GM21447 (cell line): ENCODE data around the gene ZNF800.
A peak's percentile ranks its signal among the peaks of the same experiment; 100 is the strongest.
"Not testable (repeated sequence)": the region's sequence is repeated elsewhere in the genome, so short reads cannot be mapped to it uniquely, and the experiment has no call there.

Experiments
- ATAC-seq: cut with Tn5 transposase; IDR thresholded peaks from one replicate; pipeline ENCODE4 v1.9.1; 2021; ENCODE audit not compliant: unreplicated experiment

The ZNF800 gene, protein sequence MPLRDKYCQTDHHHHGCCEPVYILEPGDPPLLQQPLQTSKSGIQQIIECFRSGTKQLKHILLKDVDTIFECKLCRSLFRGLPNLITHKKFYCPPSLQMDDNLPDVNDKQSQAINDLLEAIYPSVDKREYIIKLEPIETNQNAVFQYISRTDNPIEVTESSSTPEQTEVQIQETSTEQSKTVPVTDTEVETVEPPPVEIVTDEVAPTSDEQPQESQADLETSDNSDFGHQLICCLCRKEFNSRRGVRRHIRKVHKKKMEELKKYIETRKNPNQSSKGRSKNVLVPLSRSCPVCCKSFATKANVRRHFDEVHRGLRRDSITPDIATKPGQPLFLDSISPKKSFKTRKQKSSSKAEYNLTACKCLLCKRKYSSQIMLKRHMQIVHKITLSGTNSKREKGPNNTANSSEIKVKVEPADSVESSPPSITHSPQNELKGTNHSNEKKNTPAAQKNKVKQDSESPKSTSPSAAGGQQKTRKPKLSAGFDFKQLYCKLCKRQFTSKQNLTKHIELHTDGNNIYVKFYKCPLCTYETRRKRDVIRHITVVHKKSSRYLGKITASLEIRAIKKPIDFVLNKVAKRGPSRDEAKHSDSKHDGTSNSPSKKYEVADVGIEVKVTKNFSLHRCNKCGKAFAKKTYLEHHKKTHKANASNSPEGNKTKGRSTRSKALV

DNA sequence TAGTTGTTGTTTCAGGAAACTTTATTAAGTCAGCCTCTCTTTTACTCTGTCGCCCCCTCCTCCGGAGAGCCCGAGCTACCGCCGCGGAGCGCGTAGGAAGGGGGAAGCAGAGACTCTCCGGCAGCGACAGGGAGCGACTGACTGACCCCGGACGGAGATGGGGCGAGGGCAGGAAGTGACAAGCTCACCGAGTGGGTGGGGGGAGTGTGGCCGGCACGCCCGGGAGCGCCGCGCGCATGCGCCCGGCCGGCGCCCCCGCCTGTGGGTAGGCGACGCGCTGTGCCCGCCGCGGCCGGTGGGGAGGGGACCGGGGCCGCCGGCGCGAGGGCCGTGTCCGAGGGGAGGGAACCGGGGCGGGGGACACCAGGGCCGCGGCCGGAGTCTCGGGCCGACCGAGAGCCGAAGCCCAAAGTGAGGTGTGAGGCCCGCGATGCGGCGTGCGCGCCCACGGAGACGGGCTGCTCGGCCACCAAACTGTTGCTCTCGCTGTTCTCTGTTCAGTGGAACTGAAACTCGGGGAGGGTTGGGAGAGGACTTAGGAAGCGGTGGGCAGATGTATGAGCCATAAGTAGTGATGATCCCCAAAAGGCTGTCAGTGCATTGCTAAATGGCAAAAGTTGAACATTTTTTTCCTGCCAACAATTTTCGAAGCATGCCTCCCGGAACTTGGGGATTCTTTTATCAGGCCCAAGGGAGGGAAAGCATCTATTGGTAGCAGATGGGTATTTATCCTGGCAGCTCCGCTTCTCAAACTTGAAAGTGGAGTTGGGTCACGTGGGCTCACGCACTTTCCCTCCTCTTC, at the start of gene ZNF800:
TSS of gene ZNF800 (minus strand) at position 143 of the 802 bp plus-strand sequence. CDS start 1,151 bp downstream, outside the sequence.
- ATAC-seq, result peak; percentile 85

DNA sequence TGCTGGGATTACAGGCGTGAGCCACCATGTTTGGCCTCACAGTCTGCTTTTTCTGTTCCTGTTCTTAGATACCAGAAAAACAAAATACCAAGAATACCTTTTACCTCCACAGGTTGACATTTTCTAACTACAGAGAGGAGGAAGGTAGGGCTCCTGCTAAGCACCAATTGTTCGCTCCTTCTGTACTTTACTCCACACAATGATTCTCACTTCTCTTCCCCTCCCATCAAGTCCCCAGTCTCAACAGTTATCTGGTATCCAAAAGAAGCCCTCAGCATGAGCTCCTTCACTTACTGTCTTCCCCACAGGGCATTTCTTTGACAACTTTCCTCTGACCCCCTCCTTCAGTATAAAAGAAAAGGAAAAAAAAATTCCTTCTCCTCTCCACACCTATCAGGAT, 47.7 kb upstream of the ZNF800 start:
- no peak for ATAC-seq

DNA sequence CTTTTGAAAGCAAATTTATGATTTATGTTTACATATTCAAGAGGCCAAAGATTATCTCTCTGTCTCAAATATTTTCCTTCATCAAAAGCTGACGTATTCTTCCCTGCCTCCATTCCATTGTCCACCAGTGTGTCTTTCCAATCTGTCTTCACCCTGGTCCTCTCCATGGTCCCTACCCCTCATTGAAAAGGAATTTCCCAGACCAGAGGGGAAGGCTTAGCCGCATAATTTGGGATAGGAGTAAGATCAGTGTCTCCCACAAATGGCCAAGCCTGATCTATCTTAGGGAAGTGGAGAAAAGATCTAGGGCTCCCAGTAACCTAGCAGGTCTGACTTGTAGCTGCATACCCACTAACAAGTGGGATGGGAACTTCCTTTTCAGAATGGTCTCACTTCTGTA, 46.3 kb upstream of the ZNF800 start:
- no peak for ATAC-seq

DNA sequence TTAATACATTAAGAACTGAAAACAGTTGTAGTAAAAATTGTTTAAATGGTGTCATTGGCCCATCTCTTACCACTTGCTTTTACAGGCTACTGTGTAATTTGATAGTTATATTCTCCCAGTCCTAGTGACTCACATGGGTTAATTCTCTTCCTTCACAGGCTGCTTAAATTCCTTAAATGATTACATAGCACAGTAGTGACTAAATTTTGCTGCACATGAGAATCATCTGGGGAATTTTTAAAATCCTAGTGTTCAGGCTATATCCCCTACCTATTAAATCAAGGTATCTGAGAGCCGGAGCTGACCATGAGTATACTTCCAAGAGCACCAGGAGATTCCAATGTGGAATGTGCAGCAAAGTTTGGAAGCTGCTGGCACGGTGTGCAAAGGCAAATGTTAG, 45.3 kb upstream of the ZNF800 start:
- no peak for ATAC-seq

DNA sequence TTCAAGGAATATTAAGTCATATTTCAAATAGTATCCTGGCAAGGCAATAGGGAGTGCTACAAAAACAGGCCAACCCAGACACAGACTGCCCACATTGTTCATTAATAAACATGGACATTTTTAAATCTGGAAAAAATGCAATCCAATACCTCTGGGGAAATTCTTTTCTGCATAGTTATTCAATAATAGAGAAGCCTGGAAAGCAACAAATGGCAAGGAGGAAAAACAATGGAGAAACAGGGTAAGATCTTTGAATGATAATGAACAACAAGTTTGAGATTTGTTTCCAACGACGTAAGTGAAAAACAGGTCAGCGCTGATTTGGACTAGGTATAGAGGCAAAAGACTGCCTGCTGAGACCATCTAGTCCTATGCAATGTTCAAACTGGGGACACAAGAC, 44.7 kb upstream of the ZNF800 start:
- no peak for ATAC-seq

DNA sequence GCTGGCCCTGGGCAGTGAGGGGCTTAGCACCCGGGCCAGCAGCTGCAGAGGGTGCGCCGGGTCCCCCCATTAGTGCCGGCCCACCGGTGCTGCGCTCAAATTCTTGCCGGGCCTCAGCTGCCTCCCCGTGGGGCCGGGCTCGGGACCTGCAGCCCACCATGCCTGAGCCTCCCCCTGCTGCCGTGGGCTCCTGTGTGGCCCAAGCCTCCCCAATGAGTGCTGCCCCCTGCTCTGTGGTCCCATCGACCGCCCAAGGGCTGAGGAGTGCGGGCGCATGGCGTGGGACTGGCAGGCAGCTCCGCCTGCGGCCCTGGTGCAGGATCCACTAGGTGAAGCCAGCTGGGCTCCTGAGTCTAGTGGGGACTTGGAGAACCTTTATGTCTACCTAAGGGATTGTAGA, 36.8 kb upstream of the ZNF800 start:
- ATAC-seq, result not testable (repeated sequence)

DNA sequence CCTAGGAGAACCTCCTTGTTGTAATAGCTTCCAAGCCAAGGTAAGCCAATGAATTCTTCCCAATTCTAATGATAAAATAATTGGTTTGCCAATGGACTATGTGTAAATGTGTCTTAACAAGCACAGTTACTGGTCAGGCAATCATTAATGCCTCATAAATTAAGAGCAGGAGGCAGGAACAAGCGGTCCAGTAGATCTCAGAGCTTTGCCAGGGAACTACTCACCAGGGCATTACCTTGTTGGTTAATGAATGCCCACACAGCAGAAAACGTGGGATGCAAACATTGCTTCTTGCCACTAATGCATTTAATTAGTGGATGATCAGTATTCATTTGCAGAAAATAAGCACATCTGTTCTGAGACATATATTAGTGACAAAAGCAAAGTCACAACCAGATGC, 26.7 kb upstream of the ZNF800 start:
- no peak for ATAC-seq

DNA sequence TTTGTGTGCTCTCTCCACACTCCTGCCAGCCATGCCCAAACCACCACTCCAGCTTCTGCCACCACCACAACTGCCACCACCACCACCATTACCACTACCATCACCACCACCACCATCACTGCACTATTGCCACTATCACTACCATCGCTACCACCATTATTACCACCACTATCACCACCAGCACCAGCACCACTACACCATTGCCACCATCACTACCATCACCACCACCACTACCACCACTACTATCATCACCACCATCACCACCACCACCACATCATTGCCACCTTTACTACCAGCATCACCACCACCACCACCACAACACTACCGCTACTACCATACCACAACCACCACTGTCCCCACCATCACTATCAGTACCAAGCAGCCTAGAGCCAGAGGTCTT, 26.0 kb upstream of the ZNF800 start:
- no peak for ATAC-seq

DNA sequence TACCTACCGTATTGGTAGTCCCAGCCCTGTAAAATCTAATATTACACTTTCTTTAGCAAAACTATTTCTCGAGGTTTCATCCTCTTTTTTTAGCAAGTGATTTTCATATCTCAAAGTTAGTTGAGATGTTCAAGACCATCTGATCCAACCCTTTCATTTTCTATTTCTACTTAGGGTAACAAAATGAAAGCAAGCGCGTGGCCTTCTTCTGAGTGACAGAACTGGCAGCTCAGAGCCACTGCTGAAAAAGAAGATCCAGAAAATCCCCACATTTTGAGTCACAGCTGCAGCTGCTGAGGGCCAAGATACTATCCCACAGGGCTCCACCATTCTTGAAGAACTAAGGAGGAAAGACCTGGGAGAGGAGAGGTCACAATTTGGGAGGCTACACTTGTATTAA, 24.8 kb upstream of the ZNF800 start:
- peak; percentile 78 for ATAC-seq

DNA sequence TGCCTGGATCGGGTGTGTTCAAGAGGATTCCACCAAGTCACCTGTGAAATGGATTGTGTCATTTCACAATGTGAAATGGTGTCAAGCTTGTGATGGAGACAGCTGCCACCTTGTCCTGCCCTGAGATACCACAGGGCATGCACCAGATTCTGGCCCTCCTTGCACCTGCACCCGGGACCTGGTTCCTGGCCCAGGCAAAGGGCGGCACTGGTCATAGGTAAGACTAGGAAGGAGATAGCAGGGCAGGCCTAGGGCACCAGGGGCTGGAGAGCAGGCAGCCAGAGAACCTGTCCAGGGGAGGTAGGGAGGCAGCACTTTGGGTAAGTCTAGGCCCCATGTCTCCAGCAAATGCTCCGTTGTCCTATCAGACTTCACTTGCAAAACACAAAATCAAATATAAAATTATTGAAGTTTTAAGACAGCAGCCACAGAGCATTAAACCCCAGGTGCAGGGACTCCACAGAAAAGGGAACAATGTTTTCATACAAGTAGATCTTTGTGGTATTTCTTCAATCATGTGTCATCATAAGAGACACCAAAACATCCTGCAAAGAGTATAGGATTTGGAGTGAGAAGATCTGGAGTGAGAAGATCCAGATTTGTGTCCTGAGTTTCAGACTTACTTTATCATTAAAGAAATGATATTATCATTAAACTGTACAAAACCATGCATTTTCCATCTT, 22.7 kb upstream of the ZNF800 start:
- ATAC-seq, result no peak

DNA sequence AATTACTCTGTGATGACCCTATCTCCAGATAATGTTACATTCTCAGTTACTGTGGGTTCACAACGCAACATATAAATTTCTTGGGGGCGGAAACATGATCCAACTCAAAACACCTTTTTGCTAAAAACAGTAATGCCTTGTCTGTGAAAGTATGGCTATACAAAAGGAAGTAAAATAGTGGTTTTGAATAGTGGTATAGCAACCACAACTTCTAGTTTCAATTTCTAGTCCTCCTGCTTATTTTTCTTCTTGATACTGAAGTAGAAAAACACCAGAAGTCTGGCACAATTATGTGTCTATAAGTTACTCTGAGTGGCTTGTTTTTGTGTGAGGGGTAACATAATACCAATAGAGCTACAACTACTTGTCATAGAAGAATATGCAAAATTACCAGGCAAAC, 21.5 kb upstream of the ZNF800 start:
- ATAC-seq, result peak; percentile 70

DNA sequence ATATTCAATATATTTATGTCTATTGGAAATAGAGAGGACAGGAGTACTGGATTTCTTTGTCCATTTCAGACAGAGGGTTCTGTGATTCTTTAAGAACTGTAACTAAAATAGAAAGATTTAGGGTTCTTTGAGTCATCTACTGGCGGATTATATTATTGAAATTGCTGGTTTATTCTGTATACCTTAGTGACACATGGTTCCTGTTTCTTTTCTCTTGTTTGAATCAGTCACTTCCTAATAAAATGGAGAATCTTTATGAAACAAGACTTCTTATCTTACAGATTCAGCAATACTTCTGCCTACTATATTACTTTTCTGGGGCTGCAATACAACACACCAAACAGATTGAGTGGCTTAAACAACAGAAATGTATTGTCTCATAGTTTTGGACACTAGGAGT, 20.8 kb upstream of the ZNF800 start:
- ATAC-seq, result no peak

DNA sequence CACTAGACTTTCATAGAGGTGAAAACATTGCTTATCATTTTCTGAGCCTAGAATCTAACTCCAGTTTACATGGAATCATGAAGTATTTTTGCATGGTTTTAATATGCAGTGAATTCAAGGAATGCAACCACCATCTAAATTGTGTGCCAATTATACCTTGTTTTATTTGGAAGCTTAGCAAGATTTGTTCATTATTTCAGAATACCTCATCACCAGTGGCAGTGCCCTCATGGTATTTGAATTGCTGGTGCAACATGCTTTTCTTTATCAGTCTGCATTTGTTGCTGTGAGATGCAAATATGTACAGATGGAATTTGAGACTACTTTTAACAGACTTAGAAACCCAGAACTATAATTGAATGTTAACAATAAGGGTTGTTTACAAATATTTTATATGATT, 18.7 kb upstream of the ZNF800 start:
- no peak for ATAC-seq

DNA sequence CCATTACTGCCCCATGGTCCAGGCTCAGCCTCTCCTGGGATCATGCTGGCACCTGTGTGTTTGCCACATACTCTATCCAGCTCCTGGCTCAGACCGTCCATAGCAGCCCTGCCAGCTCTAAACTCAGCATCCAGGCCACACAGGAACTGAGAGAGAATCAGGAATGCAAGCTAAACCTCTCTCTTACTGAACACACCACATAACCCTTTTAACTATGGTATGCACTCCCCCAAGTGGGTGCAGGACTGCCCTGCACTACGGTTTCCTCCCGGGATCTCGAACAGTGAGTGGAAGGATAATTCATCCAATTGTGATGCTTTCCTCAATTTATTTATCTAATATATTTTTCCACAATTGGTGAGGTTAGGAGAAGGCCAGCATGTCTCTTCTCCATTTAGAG, 17.1 kb upstream of the ZNF800 start:
- no peak for ATAC-seq

DNA sequence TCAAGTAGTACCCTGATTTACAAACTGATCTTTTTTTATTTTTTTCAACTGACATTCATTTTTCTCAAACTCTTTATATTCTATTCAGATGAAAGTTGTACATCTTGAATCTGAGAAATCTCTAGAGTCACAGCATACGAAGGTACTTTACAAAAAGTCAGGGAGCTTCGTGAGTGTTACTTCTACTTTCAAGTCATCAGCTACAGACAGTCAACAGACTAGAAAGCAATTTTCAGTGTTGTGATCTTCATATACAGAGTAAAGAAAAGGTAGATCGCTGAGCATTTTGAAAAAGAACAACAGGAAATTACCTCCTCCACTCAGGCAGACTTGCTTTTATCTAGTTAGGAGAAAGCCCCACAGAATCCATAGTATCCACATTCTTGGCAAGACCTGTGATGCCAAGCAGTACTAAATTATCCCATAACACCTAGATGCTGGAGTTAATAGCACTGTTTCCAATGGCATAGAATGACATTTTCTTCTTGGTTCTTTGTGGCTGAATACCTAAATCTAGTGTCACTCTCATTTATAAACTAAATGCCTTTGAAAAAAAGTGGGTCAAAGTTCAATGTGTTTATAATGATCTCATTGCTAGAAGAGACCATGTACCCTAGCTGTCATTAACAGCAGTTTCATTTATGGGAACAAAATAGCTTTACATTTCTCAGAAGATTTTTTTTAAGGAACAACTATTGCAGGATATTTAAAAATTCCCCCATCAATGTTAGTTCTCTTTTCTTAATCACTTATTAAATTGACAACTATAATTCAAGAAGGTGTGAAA, 12.0 kb upstream of the ZNF800 start:
- peak; percentile 71 for ATAC-seq

DNA sequence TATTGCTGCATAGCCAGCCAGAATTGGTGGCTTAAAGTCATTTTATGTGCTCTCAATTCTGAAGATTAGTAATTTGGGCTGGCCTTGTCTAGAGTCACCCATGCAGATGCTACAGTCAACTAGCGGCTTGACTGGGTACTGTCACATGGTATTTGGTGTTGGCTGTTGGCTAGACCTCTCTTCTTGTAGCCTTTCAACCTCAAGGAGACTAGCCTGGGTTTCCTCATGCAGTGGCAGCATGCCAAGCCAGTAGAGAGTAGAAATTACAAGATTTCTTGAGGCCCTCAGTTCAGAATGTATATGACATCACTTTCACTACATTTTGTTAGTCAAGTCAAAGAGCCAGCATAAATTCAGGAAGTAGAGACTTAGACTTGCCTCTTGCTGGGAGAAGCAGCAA, 3.7 kb upstream of the ZNF800 start:
- no peak for ATAC-seq

DNA sequence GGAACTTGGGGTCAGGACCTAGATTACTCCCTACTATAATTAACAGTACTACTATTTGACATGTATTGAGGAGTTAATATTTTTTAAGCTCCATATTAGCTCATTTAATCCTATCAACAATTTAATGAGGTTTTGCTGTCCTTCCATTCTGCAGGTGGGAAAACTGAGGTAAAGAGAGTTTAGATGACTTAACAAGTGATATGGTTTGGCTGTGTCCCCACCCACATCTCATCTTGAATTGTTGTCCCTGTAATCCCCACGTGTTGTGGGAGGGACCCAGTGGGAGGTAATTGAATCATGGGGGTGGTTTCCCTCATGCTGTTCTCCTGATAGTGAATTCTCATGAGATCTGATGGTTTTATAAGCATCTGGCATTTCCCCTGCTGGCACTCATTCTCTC, 2.6 kb upstream of the ZNF800 start:
- ATAC-seq, result not testable (repeated sequence)

DNA sequence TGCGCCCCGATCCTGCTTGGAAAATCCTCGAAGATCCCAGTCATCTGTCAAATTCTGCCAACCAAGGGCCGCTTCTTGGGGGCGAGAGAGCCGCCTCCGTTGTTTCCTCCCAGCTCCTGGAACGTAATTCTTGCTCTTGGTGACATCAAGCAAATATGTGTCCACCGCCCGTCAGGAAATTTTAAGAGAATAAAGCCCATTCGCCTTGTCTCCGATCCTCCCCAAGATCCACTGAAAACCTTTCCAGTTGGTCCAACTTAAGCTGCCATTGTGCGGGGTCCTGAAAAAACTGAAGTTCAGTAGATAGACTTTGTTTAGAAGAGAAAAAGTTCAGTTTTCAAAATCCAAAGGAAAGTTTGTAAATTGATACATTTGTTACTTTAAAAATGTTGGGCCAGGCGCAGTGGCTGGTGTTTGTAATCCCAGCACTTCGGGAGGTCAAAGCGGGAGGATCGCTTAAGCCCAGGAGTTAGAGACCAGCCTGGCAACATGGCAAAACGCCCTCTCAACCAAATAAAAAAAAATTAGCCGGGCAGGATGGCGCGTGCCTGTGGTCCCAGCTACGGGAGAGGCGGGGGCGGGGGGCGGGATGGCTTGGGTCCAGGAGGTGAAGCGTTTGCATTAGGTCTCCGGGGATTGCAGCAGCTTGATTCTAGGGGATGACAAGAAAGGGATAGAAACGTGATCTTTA, 1.0 kb upstream of the ZNF800 start:
- ATAC-seq, result no peak

DNA sequence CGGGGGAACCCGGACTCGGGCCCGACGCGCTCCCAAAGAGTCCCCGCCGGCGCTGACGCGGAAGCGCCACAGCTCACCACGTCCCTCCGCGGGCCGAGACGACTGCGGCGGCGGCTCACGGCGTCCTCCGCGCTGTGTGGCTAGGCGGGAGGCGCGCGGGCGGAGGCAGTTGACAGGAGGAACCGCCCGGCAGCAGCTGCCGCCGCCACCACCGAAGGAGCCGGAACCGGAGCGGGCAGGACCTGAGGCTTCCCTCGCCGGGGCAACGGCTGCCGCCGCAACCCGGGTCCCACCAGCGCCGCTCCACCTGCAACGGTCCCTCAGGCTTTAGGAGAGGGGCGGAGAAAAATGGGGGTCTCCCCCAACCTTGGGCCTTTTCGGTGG, 334 bp downstream of the ZNF800 start:
- ATAC-seq, result peak; percentile 39
